ENCODE data around the gene KAZALD1.

DNA sequence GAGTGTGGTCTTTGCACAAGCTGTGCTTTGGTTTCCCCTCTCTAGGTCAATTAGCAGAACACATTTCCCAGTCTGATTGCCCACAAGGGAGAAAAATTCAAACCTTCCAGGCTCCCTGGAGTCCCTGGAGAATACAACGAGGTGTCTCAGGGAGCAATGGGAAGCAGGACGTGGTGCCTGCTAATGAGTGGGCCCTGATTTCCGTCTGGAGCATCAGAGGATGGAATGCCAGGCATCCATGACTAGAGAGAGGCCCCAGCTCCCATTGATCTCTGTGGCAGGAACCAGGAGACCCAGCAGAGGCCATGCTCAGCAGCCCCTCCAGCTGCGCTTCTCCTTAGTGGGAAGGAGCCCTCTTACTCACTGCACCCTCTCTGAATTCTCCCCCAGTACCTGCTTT is 36.1 kb downstream of the KAZALD1 start:
- TF ChIP-seq CTCF (IDR thresholded peaks at IDR 0.05) (no peak), POLR2A (IDR thresholded peaks at IDR 0.05) (no peak)
